Subcutaneous adipose tissue (tissue), 4 donors: ENCODE results near the gene NCL. TPM values are rescaled to one million over a fixed set of nuclear protein-coding genes. Genes with fewer than 3 reads are reported as not detected.

Source experiments
- total RNA-seq, 4 donors: library from RNA; depleted of rRNA; stranded (reverse); fragments of >200 nt; gene quantifications; one replicate each; pipeline ENCODE4 v1.1.0, GENCODE V29; 2016
- TF ChIP-seq, protein P1 (sequence below): fragments of 450-650 bp; IDR thresholded peaks from one replicate; pipeline ENCODE4 v1.5.1; 2016; ENCODE audit warnings: low read depth, mild to moderate bottlenecking, control low read depth, antibody characterized with exemption, moderate library complexity

The NCL gene
- total RNA-seq, 4 donors from 2014 or later, result 136 to 247 (median 197) TPM

DNA sequence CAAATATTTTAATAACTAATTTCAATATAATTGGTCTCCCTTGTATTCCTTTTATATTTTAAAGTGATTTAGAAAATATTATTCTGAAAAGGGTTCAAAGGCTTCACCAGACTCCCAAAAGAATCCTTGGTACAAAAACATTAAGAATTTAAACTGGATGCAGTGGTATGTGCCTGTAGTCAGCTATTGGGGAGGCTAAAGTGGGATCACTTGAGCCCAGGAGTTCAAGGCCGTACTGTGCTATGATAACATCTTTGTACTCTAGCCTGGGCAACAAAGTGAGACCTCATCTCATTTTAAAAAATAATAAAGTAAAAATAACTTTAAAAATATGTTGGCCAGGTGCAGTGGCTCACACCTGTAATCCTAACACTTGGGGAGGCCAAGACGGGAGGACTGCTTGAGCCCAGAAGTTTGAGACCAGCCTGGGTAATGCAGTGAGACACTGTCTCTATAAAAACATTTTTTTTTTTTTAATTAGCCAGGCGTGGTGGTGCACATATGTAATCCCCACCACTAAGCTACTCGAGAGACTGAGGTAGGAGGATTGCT, 14.7 kb downstream of the NCL start:
- TF ChIP-seq, protein P1, sequence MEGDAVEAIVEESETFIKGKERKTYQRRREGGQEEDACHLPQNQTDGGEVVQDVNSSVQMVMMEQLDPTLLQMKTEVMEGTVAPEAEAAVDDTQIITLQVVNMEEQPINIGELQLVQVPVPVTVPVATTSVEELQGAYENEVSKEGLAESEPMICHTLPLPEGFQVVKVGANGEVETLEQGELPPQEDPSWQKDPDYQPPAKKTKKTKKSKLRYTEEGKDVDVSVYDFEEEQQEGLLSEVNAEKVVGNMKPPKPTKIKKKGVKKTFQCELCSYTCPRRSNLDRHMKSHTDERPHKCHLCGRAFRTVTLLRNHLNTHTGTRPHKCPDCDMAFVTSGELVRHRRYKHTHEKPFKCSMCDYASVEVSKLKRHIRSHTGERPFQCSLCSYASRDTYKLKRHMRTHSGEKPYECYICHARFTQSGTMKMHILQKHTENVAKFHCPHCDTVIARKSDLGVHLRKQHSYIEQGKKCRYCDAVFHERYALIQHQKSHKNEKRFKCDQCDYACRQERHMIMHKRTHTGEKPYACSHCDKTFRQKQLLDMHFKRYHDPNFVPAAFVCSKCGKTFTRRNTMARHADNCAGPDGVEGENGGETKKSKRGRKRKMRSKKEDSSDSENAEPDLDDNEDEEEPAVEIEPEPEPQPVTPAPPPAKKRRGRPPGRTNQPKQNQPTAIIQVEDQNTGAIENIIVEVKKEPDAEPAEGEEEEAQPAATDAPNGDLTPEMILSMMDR, result no peak

DNA sequence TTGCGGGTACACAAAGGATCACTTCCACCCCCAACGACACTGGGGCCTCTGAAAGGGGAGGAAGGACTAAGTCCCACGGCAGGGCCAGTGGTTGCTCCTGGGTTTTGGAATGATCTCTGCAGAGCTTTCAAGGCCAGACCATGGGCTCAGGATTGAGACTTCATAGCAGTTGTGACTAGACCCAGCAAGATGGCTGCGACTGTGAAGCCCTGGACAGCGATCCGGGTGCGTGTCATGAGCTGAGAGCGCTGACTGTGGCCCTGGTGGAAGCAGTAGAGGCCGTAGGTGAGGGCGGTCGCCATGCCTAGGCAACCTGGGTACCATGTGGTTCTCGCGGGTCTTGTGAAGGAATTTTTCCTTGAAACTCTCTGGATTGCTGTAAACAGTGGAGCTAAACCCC, 27.3 kb downstream of the NCL start:
- TF ChIP-seq, protein P1, result no peak

DNA sequence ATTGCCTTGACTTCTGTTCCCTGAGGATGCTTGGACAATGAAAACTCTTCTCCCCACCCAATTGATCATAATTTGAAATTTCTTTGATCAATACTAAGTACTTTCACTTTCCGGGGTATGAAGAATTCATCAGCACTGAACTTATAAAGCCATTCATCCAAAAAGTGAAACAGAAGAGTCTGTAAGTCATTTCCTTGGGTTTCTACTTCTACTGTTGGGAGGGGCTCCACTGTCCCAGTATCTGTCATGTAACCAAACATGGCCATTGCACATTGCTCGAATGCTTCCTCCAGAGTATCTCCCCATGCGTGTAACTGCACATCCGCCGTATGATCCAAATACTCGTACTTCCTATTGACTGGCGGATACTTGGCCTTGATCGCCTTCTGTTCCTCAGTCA, 30.3 kb downstream of the NCL start:
- TF ChIP-seq, protein P1, result no peak

DNA sequence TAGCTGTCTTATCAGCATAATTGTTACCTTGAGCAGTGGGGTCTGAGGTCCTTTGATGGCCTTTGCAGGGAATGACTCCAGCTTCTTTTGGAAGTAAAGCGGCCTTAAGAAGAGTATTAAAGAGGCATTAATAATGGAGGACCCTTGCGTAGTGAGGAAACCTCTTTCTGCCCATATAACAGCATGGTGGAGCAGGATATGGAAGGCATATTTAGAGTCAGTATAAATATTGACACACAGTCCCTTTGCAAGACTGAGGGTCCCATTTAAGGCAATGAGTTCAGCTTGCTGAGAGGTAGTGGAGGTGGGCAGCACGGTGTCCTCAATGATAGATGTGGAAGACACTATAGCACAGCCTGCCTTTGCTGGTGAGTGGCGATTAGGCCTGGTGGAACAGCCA, 32.7 kb downstream of the NCL start:
- TF ChIP-seq, protein P1, result no peak

DNA sequence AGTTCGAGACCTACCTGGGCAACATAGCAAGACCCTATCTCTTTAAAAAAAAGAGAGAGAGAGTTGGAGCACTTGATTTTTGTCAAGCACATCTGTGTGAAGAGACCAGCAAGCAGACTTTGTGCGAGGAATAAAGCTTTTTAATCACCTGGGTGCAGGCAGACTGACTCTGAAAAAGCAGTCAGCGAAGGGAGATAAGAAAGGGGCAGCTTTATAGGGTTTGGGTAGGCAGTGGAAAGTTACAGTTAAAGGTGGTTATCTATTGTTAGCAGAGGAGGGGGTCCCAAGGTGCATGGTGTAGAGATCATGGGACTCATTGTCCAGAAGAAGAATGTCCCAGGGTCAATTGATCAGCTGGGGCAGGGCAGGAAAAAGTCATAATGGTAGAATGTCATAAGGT, 34.4 kb downstream of the NCL start:
- TF ChIP-seq, protein P1, result no peak

DNA sequence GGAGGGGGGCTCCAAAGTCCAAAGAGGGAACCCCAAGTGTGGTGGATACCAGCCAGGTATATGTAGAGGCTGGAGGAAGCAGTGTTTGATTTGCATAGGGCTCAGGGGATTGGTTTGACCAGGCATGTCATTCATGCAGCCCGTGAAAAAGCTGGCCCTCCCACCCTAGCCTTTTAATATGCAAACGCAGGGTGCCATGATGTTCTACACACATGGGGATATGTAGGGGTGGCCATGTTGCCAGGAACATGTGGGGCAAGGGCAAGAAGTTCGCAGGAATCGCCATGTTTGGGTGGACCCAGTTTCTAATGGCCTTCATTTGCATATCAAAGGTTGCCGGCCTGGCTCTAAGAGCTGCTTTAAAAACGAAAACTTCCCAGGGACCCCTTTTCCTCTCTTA, 35.1 kb downstream of the NCL start:
- TF ChIP-seq, protein P1, result no peak

DNA sequence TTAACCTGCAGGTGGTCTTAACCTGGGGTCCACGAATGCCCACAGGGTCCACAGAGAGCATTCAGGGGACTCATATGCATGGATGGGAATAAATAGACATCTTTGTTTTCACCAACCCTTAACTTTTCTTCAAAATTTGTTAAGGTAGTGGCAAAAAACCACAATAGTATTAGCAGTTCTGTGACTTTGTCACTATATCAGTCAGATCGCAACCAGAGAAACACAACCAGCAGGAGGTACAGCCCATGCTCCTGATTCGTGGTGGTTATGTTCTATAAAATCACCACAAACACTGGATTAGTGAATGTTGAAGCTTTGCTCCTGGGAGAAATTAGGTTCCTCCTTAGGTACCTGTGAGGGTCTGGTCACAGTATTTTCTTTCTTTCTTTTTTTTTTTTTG, 37.2 kb downstream of the NCL start:
- TF ChIP-seq, protein P1, result no peak
